Measurements from ENCODE around the gene TAC4. TPM values are rescaled to one million over a fixed set of nuclear protein-coding genes. Genes with fewer than 3 reads are reported as not detected.

The TAC4 gene
- total RNA-seq, 1 experiment from 2014 or later = not detected

- Histone ChIP-seq H2BK5ac (ENCODE audit: insufficient read length, low read length) (no peak overlapping the region), H4K20me1 (ENCODE audit: control insufficient read depth, insufficient read depth, insufficient read length) (no peaks in the 10 kb centered on the region), H2BK120ac (ENCODE audit: low read depth, low read length, poor library complexity, severe bottlenecking) (no peak overlapping the region), H3T11ph (ENCODE audit: low read length) (no peak overlapping the region), H3K14ac (ENCODE audit: insufficient read depth, low read length) (no peak overlapping the region), H2AK5ac (ENCODE audit: insufficient read length, low read length) (no peak overlapping the region), H3K18ac (ENCODE audit: insufficient read length, low read depth, low read length) (no peak overlapping the region), H3K4me1 (ENCODE audit: insufficient read depth, low read length) (peaks cover 9% of the 10 kb centered on the region; the same call in 1 of the 2 replicates), H3K56ac (ENCODE audit: insufficient read length, low read depth, low read length) (no peak overlapping the region), H3K23me2 (ENCODE audit: insufficient read length, low read depth, low read length, poor library complexity, severe bottlenecking) (no peaks in the 10 kb centered on the region), H3K9ac (ENCODE audit: extremely low read depth, insufficient read length, low read length) (no peak overlapping the region), H3K4ac (ENCODE audit: low read depth, low read length) (no peak overlapping the region), H2BK15ac (ENCODE audit: low read depth, low read length) (no peak overlapping the region), H3K27me3 (ENCODE audit: insufficient read depth, low read length) (no peaks in the 10 kb centered on the region), H2AFZ (ENCODE audit: low read length) (no peak overlapping the region), H3K9me3 (ENCODE audit: control insufficient read depth, low read depth, low read length) (no peaks in the 10 kb centered on the region), H3K4me2 (ENCODE audit: insufficient read depth, insufficient read length, low read length) (no peak overlapping the region), H4K5ac (ENCODE audit: insufficient read length, low read depth, low read length) (no peak overlapping the region), H4K91ac (ENCODE audit: insufficient read length, low read depth, low read length) (no peak overlapping the region), H3K79me2 (ENCODE audit: insufficient read depth, low read length) (peaks cover 7% of the 10 kb centered on the region; the same call in 1 of the 2 replicates), H4K8ac (replicated peaks; ENCODE audit: insufficient read length, low read depth, low read length) (no peak overlapping the region), H3K23ac (ENCODE audit: insufficient read length, low read depth, low read length) (no peak overlapping the region), H2BK12ac (ENCODE audit: insufficient read length, low read depth, low read length) (no peak overlapping the region), H3K79me1 (ENCODE audit: insufficient read depth, low read depth, low read length, poor library complexity, severe bottlenecking) (peaks cover 5% of the 10 kb centered on the region), H3K27ac (ENCODE audit: insufficient read length, low read depth, low read length) (no peak overlapping the region), H2BK20ac (ENCODE audit: low read depth, low read length, poor library complexity, severe bottlenecking) (no peak overlapping the region)
- Mint-ChIP-seq H3K36me3 (ENCODE audit: insufficient read depth in 1 of 3, low read depth in 3 of 3) (peaks cover 67 to 94% (median 83%) of the 10 kb centered on the region in 3 experiments; a peak in 6 of 7 replicates), H3K9me3 (no peaks in the 10 kb centered on the region), H3K27me3 (ENCODE audit: low read depth) (no peaks in the 10 kb centered on the region), H3K27ac (peak overlapping the region in 2 of 3 experiments; percentile 70 to 74; a peak in 3 of 7 replicates), H3K4me3 (no peak overlapping the region), H3K4me1 (peaks cover 59 to 61% of the 10 kb centered on the region in 2 experiments)
- no peak for TF ChIP-seq CTCF (conservative IDR thresholded peaks at IDR 0.05)
- WGBS (ENCODE audit: extremely low coverage, insufficient read length, low lambda C conversion rate) = no CpG with 5 or more reads among the region's 2 CpGs
- DNase-seq = no peak
These were observed 26.4 kb downstream of the TAC4 start for GRCh38 chr17:49821466-49821865.
